ENCODE data around the gene SFMBT2. TPM values are rescaled to one million over a fixed set of nuclear protein-coding genes. Genes with fewer than 3 reads are reported as not detected.

SFMBT2 gene
- polyA plus RNA-seq, 2 of the 4 experiments (the other 2 are of a cell fraction), result 9.6 to 10.2 TPM

GRCh38 chr10:7263616-7264015 is 147.2 kb downstream of the SFMBT2 start (continued):
- TF ChIP-seq, protein P1, sequence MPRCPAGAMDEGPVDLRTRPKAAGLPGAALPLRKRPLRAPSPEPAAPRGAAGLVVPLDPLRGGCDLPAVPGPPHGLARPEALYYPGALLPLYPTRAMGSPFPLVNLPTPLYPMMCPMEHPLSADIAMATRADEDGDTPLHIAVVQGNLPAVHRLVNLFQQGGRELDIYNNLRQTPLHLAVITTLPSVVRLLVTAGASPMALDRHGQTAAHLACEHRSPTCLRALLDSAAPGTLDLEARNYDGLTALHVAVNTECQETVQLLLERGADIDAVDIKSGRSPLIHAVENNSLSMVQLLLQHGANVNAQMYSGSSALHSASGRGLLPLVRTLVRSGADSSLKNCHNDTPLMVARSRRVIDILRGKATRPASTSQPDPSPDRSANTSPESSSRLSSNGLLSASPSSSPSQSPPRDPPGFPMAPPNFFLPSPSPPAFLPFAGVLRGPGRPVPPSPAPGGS (IDR thresholded peaks at IDR 0.05), result no peak
- no peak for TF ChIP-seq JUN (IDR thresholded peaks at IDR 0.05)
- no peak for TF ChIP-seq RNF2 (IDR thresholded peaks at IDR 0.05; ENCODE audit: borderline replicate concordance, low read depth)
- TF ChIP-seq PHF8 (IDR thresholded peaks at IDR 0.05; ENCODE audit: borderline replicate concordance, low read depth), result no peak
- no peak for TF ChIP-seq ESRRA (IDR thresholded peaks at IDR 0.05; ENCODE audit: borderline replicate concordance, low read length)
- TF ChIP-seq CBX2 (IDR thresholded peaks at IDR 0.05; ENCODE audit: borderline replicate concordance, low read depth), result no peak
- TF ChIP-seq NPAS2 (CRISPR knock-in tag; IDR thresholded peaks at IDR 0.05; ENCODE audit: borderline replicate concordance), result no peak

DNA sequence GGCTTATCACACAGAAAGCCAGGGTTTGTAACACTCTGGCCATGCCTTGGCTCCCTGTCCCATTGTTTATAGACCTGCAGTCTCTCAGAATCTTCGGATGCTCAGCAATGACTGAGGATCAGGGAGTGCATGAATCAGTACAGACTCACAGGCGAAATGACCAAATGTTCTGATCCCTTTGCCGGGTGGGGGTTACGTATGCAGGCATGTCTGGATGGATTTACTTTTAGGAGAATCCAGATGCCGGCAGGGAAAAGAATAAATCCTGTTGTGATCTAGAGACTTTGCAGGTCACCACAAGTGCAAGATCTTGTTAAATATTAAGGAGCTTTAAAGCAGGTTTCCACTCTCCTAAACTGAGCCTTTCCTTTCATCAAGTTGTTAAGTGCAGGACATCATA is 149.5 kb downstream of the SFMBT2 start:
- Histone ChIP-seq H3K4me1 (peaks cover 67% of the 10 kb centered on the region), H3K4me3 (no peak overlapping the region), H3K4me2 (peak overlapping the region; percentile 29), H3K9me3 (no peaks in the 10 kb centered on the region), H3K27ac (peak overlapping the region; percentile 60 to 84)
- ATAC-seq, result peak; percentile 26 to 39; a peak in 3 of 6 replicates
- DNase-seq (ENCODE audit: low read depth in 1 of 2, low spot score in 1 of 2), result no peak
- ChIA-PET POLR2A (no interaction called here), CTCF (interaction anchor here (0.8 to 1.4 kb wide), 6 partner anchors 13 to 149 kb away, joined by 3 to 7 read pairs (median 3); partner anchors contain the start of gene SFMBT2)
- TF ChIP-seq, protein P2, sequence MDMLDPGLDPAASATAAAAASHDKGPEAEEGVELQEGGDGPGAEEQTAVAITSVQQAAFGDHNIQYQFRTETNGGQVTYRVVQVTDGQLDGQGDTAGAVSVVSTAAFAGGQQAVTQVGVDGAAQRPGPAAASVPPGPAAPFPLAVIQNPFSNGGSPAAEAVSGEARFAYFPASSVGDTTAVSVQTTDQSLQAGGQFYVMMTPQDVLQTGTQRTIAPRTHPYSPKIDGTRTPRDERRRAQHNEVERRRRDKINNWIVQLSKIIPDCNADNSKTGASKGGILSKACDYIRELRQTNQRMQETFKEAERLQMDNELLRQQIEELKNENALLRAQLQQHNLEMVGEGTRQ (IDR thresholded peaks at IDR 0.05), result no peak
- TF ChIP-seq SREBF2 (IDR thresholded peaks at IDR 0.05) (no peak), RCOR1 (IDR thresholded peaks at IDR 0.05; ENCODE audit: low read depth, low read length) (no peak), PBX3 (IDR thresholded peaks at IDR 0.05) (no peak)
- 61% methylated on average over 5 of the region's 5 CpGs for WGBS (ENCODE audit: missing lambda C conversion rate)
- FAIRE-seq, result no peak

- ChIA-PET CTCF (interaction anchor here (0.8 to 3.5 kb wide), 8 partner anchors 14 to 151 kb away, joined by 3 to 24 read pairs (median 4); partner anchors contain the start of gene SFMBT2), POLR2A (no interaction called here)
- no peak for TF ChIP-seq TP53 (CRISPR knock-in tag; IDR thresholded peaks at IDR 0.05)
- TF ChIP-seq JUN (IDR thresholded peaks at IDR 0.05), result peak in 1 of 2 experiments; percentile 17; a peak in 2 of 5 replicates
- no peak for TF ChIP-seq KDM1A (IDR thresholded peaks at IDR 0.05; ENCODE audit: low read depth)
- Histone ChIP-seq H3K4me2 (peak overlapping the region; percentile 29), H3K4me1 (peaks cover 66% of the 10 kb centered on the region), H3K9me3 (no peaks in the 10 kb centered on the region), H3K4me3 (no peak overlapping the region), H3K27ac (peak overlapping the region; percentile 60 to 84)
- FAIRE-seq (no peak), ATAC-seq (peak; percentile 54 to 58; a peak in 5 of 6 replicates), DNase-seq (ENCODE audit: low read depth in 1 of 2, low spot score in 1 of 2) (peak in 1 of 2 experiments; percentile 15)
- WGBS (ENCODE audit: missing lambda C conversion rate), result 80% methylated on average over 8 of the region's 8 CpGs
Observed at GRCh38 chr10:7260912-7261311, 149.9 kb downstream of the SFMBT2 start.

- Histone ChIP-seq H3K4me3 (no peak overlapping the region), H3K4me2 (peak overlapping the region; percentile 29), H3K27ac (peak overlapping the region; percentile 60 to 84), H3K9me3 (no peaks in the 10 kb centered on the region), H3K4me1 (peaks cover 62% of the 10 kb centered on the region)
- CTCF ChIA-PET, result interaction anchor here (0.6 to 3.5 kb wide), 8 partner anchors 9 to 151 kb away, joined by 3 to 24 read pairs (median 4); no protein-coding TSS in a partner anchor
- DNase-seq (ENCODE audit: low read depth in 1 of 2, low spot score in 1 of 2) (peak; percentile 74 to 88), ATAC-seq (peak; percentile 86 to 87), FAIRE-seq (peak; percentile 93)
- POLR2A ChIA-PET, result no interaction called here
- WGBS (ENCODE audit: missing lambda C conversion rate), result 18% methylated on average over 3 of the region's 3 CpGs
- no peak for TF ChIP-seq TFCP2L1 (CRISPR knock-in tag; IDR thresholded peaks at IDR 0.05)
- no peak for TF ChIP-seq ZC3H11A (IDR thresholded peaks at IDR 0.05)
- TF ChIP-seq EP300 (IDR thresholded peaks at IDR 0.05), result peak; percentile 58 to 83; a peak in 3 of 5 replicates
- peak; percentile 39; the same call in 1 of the 2 replicates for TF ChIP-seq FOSL2 (IDR thresholded peaks at IDR 0.05)
- peak; percentile 34 for TF ChIP-seq FOSL2 (CRISPR knock-in tag; IDR thresholded peaks at IDR 0.05)
- TF ChIP-seq, protein P2 (IDR thresholded peaks at IDR 0.05), result no peak
- TF ChIP-seq FOSB (CRISPR knock-in tag; IDR thresholded peaks at IDR 0.05), result no peak
- peak in 1 of 2 experiments; percentile 66; a peak in 3 of 5 replicates for TF ChIP-seq JUN (IDR thresholded peaks at IDR 0.05)
- TF ChIP-seq ESRRA (IDR thresholded peaks at IDR 0.05; ENCODE audit: borderline replicate concordance, low read length), result no peak
- no peak for TF ChIP-seq ZFP36 (IDR thresholded peaks at IDR 0.05; ENCODE audit: borderline replicate concordance, partially characterized antibody)
- TF ChIP-seq, protein P3, sequence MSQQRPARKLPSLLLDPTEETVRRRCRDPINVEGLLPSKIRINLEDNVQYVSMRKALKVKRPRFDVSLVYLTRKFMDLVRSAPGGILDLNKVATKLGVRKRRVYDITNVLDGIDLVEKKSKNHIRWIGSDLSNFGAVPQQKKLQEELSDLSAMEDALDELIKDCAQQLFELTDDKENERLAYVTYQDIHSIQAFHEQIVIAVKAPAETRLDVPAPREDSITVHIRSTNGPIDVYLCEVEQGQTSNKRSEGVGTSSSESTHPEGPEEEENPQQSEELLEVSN (IDR thresholded peaks at IDR 0.05; ENCODE audit: borderline replicate concordance, low read depth), result no peak
- no peak for TF ChIP-seq REST (IDR thresholded peaks at IDR 0.05)
- peak; percentile 80 for TF ChIP-seq JUNB (IDR thresholded peaks at IDR 0.05)
Observed at GRCh38 chr10:7260412-7260900, 150.4 kb downstream of the SFMBT2 start.
